SKM-1 treated with dmso at 0.1 percent for 144 hours (cell line): ENCODE data around the gene TXNRD2.

ENCODE experiments used
- DNase-seq: peaks from one replicate; lab custom pipeline; 2025; ENCODE audit not compliant: unreplicated experiment; lab: John Stamatoyannopoulos, UW

TXNRD2 gene

DNA sequence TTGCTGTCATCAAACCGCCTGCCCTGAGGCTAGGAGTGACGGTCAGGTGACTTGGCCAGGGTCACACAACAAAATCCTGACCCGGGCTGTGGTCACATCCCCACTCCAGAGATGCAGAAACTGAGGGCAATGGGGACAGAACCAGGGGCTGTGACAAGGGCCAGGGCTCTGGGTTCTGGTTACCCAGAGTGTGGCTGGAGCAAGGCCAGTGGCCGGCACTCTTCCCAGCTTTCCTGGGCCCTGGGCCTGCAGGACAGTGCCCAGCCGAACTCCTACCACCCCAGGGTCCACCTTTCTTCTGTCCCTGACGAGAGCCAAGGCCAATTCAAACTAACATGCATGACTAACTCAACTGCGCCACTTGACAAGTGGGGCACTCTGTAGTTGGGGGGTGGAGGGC lies 39.1 kb upstream of the TXNRD2 start:
- no peak for DNase-seq

DNA sequence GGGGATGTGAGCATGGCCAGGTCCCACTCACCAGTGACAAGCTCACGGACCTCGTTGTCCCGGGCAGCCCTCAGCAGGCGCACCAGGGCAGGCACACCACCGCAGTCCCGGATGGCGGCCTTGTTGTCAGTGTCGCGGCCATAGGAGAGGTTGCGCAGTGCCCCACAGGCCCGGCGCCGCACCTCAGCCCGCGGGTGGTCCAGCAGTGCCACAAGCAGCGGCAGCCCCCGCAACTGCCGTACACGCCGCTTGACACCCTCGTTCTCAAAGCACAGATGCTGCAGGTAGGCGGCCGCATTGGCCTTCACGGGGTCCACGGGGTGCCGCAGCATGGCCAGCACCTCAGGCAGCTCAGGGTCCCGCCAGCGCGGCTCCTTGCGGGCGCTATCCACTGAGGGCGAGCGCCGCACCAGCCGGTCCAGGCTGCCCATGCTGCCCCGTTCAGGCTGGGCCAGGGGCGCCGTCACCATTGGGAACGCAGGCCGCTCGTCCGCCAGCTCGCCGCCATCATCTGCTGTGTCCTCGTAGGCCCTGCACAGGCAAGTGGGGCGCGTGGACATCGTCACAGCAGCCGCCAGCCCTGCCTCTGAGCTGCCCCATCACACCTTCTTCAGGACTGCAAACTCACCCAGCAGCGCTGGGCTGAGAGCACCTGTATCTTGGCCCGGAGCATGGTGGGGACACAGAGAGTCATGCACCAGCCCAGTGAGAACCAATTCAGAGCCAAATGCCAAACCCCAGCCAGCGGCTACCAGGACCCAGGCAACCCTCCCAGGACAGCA lies 38.3 kb upstream of the TXNRD2 start:
- no peak for DNase-seq

GRCh38 chr22:19978748-19979147 lies 37.1 kb upstream of the TXNRD2 start:
- no peak for DNase-seq

DNA sequence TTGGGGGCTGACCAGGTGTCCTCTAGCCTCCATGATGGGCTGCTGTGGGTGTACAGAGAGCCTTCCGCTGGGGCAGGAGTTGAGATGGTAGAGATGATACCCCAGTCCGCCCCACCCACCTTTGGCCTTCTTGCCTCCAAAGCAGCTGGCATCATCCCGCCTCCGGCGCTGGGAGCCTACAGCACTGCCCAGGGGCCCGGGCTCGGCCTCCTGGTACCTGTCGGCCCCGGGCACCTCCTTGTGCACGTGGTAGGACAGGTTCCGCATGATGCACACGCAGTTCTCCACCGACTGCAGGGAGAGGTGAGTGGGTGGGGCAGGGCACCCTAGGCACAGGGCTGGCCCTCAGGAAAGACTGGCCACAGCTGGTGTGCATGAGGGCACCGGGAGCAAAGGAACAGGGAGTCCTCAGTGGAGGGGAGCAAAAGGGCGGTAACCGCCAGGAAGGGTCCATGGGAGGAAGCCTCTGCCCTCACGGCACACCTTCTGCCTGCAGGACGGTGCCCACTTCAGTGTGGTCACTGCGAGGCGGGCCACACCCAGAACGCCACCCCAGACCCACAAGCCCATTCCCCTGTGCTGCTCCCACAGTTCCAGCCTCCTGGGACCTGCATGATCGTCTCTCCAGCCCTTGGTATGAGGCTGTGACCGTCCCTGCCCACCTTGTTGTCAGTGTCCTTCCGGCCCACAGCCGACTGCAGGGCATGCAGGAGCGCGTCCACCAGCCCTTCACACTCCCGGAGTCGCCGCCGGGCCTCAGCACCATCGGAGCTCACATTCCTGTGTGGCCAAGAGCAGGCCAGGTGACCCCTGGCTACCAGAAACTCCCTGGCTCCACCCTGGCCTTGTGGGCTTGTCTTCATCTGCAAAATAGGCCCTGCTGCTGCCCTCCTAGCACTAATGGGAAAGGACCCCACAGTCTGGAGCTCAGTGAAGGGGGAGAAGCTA lies 36.0 kb upstream of the TXNRD2 start:
- no peak for DNase-seq

- no peak for DNase-seq
Observed at GRCh38 chr22:19976671-19977070, 35.1 kb upstream of the TXNRD2 start.

GRCh38 chr22:19975707-19976035 lies 34.1 kb upstream of the TXNRD2 start:
- no peak for DNase-seq

DNA sequence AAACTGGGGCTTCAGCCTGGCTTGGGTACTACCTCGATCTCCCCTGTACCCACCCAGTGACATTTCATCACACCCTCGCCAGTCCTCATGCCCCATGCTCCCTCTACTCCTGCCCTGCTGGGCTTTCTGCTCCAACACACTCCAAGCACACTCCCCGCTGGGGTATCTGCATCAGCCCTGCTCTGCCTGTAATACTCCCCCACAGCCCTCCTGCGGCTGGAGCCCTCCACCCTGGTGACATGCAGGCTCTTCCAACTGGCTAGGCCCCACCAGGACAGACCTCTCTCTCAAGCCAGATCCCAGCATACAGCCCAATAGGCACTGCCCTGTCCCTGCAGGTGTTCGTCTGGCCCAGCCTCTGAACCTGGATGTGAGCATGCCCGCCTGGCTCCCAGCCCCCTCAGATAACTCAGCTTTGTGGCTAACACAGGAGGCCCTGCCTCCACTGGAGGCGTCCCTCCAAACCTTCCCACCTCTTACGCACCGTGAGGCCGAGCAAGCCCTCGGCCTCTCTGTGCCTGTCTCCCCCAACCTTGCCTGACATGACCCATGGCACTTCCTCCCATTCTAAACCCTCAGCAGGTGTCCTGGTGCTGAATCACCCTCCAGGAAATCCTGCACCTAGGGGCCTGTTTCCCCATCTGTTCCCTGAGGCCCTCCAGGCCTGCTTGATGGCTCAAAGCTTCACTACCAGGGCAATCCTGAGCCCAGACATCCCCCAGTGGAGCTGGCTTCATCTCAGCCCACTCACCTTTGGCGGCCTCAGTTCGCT lies 33.5 kb upstream of the TXNRD2 start:
- no peak for DNase-seq

DNA sequence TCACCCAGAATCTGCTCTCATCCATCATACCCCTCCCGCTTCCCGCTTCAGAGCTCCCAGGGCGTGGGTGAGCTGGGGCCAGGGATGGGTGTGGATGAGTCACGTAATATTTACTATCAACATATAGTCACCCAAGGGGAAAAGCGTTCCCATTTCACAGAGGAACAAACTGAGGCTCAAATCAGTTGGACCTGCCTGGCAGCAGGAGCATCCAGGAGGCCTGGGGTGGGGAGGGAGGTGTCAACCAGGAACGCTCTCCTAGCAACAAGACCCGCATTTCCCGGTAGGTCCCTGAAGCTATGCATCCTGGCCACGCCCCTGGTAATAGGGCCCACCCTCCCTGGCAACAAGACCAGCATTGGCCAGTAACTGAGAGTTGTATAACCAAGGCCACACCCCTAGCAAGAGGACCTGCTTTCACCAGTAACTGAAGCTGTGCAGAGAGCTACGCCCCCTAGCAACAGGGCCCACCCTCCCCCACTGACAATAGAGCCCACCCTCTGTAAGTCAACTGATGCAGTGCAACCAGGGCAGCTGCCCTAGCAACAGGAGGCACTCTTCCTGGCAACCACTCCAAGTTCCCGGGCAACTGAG lies 32.7 kb upstream of the TXNRD2 start:
- DNase-seq: no peak

DNA sequence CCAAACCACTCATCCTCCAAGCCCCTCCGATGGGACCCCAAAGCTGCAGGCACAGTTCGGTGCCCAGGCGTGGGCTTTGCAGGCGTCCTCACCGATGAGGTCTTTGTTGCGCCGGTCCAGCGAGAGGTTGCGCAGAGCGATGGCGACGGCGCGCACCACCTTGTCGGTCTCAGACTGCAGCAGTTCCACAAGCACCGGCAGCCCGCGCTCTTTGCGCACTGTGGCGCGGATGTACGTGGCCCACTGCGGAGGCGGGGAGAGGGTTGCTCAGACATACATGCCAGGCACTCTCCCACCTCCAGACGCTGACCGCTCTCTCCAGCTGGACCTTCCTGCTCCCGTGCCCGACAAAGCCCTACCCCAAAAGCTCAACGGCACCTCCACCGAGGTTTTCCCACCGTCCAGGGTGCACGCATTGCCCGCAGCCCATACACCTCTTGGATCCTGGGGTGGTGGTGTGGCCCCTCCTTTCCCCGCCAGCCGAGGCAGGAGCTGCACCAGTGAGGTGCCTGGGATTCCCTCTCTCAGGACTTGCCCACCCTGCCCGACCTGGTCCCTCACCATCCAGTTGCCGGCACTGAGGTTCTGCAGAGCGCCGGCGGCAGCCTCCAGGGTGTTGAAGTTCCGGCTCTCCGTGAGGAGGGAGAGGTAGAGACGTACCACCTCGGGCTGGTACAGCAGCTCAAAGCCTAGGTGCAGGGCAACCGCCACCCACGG lies 32.1 kb upstream of the TXNRD2 start:
- DNase-seq: no peak

DNA sequence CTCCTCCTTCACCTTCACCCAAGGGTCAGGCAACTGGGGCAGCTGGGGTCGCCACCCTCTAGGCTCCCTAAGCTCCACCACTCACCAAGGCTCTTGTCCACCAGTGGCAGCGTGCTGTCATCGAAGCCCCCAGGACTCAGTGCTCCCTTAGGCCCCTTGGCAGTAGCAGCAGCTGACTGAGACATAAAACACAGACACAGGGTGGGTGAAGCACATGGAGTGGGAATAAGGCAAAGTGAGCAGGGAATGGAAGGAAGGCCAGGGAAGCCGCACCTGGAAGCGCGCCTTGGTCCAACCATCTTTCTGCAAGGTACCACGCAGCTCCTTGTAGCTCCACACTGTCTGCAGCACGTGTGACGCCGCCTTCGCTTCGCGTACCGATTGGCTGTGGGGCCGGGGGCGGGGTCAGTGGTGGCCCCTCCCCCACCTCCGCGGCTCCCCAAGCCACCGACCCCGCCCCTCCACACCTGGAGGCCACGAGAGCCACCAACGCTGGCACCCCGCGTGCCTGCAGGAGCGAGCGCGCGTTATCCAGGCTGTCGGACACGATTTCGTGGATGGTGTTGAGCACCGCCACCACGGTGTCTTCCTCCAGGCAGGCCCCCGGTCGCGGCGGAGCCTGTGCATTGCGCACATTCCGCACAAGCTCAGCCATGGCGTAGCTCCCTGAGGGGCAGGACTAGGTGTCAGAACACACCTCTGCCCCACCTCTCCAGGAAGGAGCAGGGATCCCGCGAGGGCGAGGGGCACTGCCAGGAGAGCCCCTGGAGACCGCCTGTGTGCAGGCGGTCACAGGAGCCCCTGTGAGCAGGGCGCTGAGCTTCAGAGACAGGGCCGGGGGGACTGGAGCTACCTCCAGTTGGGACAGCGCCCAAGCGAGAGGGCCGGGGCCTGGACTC lies 31.3 kb upstream of the TXNRD2 start:
- no peak for DNase-seq

DNA sequence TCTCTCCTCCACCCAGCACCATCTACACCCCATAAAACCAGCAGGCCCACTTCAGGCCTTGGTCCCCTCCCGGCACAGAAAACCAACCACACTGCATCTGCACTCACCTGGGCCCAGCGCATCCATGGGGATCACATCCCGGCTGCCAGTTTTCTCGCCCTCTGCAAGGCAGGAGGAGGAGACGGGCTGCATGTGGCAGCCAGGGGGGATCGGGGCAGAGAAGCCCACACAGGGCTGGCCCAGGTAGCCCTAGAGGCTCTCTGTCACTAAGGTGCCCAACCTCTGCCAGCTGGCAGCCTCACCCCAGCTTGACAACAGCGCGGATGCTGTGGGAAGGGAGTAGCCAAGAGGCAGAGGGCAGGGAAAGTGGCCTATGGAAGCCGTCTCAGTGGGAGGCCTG lies 30.6 kb upstream of the TXNRD2 start:
- DNase-seq: no peak

- DNase-seq: no peak
Observed at GRCh38 chr22:19971276-19972124, 29.9 kb upstream of the TXNRD2 start.

DNA sequence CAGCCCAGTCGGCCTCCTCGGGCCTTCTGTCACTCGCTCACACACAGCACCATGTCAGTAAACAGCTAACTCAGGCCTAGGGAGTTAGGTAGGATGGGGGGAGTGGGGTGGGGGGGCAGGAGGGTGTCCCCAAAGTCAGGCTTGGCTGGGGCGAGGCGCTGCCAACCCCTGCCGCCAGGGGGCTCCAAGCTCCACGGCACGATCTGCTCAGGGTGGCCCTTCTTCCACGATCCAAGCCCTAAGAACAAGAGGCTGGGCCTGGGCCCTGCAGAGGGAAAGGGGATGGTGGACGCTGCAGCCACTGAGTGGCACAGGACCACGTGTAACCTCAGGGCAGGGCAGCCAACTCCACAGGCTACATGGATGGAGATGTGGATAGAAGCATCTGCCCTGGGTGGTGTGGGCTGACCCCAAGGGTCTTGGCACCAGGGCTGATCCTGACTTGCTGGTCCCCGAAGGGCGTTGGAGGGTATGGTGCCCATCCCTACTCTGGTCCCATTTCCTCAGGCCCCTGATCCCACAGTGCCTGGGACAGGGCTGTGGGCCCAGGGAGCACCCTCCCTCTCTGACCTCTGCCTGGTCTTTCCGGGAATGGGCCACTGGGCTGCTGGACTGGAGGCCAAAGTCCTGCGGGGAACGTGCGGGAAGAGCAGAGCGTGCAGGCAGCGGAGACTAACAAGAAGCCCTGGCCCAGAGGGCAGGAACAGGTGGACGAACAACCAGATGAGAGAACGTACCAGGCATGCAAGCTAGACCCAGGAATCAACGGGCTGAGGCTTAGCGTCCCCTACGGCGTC lies 29.1 kb upstream of the TXNRD2 start:
- DNase-seq: peak; percentile 36

- DNase-seq: no peak
Observed at GRCh38 chr22:19970031-19970478, 28.4 kb upstream of the TXNRD2 start.

DNA sequence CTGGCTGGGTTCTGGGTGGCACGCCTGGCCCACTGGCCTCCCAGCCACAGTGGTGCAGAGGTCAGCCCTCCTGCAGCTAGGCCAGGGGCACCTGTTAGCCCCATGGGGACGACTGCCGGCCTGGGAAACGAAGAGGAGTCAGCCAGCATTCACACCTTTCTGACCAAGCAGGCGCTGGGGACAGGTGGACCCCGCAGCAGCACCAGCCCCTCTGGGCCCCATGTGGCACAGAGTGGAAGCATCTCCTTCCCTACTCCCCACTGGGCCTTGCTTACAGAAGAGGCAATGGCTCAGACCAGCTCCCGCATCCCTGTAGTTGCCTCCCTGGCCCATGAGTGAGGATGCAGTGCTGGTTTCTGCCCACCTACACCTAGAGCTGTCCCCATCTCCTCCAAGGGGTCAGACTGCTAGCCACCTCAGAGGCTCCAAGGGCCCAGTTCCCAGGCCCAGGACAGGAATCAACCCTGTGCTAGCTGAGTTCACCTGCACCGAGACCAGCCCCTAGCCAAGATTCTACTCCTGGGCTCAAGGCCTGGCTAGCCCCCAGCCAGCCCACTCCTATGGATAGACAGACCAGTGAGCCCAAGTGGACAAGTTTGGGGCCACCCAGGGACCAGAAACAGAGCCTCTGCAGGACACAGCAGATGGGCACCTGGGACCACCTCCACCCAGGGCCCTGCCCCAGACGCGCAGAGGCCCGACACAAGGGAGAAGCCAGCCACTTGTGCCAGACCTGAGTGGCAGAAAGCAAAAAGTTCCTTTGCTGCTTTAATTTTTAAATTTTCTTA lies 27.7 kb upstream of the TXNRD2 start:
- DNase-seq: no peak

DNA sequence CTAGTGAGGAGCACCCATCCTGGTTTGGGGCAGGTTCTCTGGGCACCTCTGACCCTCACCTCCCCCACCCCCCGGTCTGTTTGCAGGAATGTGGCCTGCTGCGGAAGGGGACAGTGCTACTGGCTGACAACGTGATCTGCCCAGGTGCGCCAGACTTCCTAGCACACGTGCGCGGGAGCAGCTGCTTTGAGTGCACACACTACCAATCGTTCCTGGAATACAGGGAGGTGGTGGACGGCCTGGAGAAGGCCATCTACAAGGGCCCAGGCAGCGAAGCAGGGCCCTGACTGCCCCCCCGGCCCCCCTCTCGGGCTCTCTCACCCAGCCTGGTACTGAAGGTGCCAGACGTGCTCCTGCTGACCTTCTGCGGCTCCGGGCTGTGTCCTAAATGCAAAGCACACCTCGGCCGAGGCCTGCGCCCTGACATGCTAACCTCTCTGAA lies 26.9 kb upstream of the TXNRD2 start:
- no peak for DNase-seq
